ENCODE results near the gene GRID1.

GRID1 gene

GRCh38 chr10:85658518-85658917, 708.1 kb downstream of the GRID1 start:
- no peak for TF ChIP-seq CTCF (conservative IDR thresholded peaks at IDR 0.05; ENCODE audit: control insufficient read depth, insufficient read depth, low read depth, low read length)
- DNase-seq (ENCODE audit: low read depth): no peak
- no peak overlapping the region for H3K4me3 ChIP-seq (ENCODE audit: control insufficient read depth, low read depth, low read length)

GRCh38 chr10:85657476-85658113, 709.0 kb downstream of the GRID1 start:
- no peak for TF ChIP-seq CTCF (conservative IDR thresholded peaks at IDR 0.05; ENCODE audit: control insufficient read depth, insufficient read depth, low read depth, low read length)
- no peak for DNase-seq (ENCODE audit: low read depth)
- no peak overlapping the region for H3K4me3 ChIP-seq (ENCODE audit: control insufficient read depth, low read depth, low read length)

GRCh38 chr10:85655411-85655810, 711.2 kb downstream of the GRID1 start:
- TF ChIP-seq CTCF (conservative IDR thresholded peaks at IDR 0.05; ENCODE audit: control insufficient read depth, insufficient read depth, low read depth, low read length): no peak
- H3K4me3 ChIP-seq (ENCODE audit: control insufficient read depth, low read depth, low read length): no peak overlapping the region
- DNase-seq (ENCODE audit: low read depth): peak; percentile 25

DNA sequence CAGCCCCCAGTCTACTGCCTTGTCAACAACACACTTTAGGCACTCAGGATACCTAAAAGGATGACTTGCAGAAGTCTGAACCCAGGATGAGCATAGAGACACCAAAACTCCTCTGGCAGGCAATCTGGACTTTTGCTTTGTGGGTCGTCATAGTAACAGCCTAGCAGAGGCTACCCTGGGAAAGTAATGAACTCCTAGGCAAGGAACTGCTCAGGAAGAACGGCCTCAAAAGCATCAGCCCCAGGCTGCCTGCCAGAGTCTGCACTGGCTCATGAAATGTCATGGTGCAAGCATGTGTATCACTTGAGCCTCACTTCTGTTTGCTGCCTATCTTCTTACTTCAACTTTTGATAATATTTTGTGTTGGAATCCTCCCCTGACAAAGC, 715.1 kb downstream of the GRID1 start:
- TF ChIP-seq CTCF (conservative IDR thresholded peaks at IDR 0.05; ENCODE audit: control insufficient read depth, insufficient read depth, low read depth, low read length): no peak
- no peak for DNase-seq (ENCODE audit: low read depth)
- H3K4me3 ChIP-seq (ENCODE audit: control insufficient read depth, low read depth, low read length): no peak overlapping the region

DNA sequence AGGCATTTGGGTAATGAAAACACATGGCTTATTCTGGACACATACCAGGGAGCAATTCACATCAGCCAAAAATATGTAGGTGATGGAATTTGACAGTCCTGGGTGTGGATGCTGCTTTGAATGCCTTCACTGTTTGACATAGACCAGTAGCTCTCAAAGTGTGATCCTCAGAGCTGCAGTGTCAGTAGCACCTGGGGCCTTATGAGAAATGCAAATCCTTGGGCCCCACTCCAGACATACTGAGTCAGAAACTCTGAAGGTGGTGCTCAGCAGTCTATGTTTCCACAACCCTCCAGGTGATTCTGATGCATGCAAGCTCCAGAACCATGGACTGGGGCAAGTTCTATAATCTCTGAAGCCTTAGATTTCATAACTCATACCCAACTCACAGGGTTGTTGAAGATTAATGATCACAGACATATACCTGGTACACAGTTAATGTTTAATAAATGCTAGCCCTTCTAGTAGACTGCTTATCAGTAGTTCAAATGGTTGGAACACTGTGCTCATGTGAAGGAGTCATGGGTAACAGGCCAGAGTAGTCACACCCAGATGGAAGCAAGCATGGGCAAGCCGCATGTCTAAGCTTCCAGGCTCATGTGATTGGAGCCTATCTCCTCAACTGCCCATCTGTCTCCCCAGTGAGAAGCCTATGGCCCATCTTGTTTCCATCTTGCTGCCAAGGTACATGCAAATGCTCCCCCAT, 715.7 kb downstream of the GRID1 start:
- DNase-seq (ENCODE audit: low read depth): no peak
- H3K4me3 ChIP-seq (ENCODE audit: control insufficient read depth, low read depth, low read length): no peak overlapping the region
- TF ChIP-seq CTCF (conservative IDR thresholded peaks at IDR 0.05; ENCODE audit: control insufficient read depth, insufficient read depth, low read depth, low read length): no peak

DNA sequence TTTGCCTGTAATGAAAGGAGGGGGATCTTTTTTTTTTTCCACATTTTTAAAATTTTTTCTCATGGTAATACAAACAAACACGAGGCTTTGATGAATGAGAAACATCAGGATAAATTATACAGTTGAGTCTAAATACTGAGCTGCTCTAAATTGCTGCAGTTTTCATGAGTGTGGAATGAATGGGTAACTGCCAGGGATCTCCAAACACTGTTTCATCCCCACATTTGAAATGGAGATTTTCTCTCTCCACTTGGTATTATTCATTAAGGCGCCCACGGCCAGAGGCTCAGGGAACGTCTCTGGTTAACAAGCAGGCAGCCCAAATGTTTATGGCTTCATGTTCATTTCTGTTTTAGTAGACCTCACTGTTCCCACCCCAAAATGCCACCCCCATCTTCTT, 717.1 kb downstream of the GRID1 start:
- TF ChIP-seq CTCF (conservative IDR thresholded peaks at IDR 0.05; ENCODE audit: control insufficient read depth, insufficient read depth, low read depth, low read length): no peak
- no peak for DNase-seq (ENCODE audit: low read depth)
- H3K4me3 ChIP-seq (ENCODE audit: control insufficient read depth, low read depth, low read length): no peak overlapping the region

Data from fibroblast of mammary gland (primary cell).